Measurements from ENCODE around the gene ZNF438.

ZNF438 gene, protein sequence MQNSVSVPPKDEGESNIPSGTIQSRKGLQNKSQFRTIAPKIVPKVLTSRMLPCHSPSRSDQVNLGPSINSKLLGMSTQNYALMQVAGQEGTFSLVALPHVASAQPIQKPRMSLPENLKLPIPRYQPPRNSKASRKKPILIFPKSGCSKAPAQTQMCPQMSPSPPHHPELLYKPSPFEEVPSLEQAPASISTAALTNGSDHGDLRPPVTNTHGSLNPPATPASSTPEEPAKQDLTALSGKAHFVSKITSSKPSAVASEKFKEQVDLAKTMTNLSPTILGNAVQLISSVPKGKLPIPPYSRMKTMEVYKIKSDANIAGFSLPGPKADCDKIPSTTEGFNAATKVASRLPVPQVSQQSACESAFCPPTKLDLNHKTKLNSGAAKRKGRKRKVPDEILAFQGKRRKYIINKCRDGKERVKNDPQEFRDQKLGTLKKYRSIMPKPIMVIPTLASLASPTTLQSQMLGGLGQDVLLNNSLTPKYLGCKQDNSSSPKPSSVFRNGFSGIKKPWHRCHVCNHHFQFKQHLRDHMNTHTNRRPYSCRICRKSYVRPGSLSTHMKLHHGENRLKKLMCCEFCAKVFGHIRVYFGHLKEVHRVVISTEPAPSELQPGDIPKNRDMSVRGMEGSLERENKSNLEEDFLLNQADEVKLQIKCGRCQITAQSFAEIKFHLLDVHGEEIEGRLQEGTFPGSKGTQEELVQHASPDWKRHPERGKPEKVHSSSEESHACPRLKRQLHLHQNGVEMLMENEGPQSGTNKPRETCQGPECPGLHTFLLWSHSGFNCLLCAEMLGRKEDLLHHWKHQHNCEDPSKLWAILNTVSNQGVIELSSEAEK

DNA sequence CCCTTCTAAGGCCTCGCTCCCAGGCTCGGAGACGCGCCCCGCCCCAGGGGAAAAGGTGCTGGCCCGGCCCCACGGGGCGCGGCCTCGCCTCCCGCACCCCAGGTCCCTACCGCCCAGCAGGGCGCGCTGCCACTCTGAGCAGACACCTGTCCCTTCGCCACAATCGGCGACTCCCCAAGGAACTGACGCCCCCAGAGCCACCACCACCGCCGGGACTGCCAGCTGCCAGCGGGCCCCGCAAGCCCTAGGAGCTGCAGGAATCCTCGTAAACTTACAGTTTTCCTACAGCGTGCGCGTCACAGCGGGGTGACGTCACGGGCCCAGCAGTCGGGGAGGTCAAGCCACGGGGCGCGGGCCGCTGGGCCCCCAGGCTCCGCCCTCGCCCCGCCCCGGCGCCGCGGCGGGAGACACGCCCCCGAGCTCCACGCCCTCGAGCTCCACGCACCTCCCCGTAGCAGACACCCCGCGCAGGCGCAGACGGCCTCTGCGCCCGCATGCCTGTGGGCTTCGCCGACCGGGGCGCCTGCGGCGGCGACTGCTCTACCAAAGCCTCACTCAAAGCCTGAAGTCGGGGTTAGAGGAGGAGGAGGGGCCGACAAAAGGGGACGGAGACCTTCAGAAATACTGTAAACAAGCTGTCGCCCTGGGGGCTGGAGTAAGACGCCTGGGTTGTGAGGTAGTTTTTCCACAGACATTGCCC is at the start of gene ZNF438:
Gene ZNF438, minus strand, starts transcription at position 308 of the 700 bp plus-strand sequence. CDS start 154,831 bp downstream, outside the sequence.
- H4K20me1 ChIP-seq (ENCODE audit: insufficient read depth): no peaks in the 10 kb centered on the region
- peak within 1 kb of the TSS; percentile 98 for H3K9ac ChIP-seq
- H3K4me1 ChIP-seq (ENCODE audit: low read depth, poor library complexity, severe bottlenecking): peaks cover 41% of the 10 kb centered on the region
- TF ChIP-seq, protein P1, sequence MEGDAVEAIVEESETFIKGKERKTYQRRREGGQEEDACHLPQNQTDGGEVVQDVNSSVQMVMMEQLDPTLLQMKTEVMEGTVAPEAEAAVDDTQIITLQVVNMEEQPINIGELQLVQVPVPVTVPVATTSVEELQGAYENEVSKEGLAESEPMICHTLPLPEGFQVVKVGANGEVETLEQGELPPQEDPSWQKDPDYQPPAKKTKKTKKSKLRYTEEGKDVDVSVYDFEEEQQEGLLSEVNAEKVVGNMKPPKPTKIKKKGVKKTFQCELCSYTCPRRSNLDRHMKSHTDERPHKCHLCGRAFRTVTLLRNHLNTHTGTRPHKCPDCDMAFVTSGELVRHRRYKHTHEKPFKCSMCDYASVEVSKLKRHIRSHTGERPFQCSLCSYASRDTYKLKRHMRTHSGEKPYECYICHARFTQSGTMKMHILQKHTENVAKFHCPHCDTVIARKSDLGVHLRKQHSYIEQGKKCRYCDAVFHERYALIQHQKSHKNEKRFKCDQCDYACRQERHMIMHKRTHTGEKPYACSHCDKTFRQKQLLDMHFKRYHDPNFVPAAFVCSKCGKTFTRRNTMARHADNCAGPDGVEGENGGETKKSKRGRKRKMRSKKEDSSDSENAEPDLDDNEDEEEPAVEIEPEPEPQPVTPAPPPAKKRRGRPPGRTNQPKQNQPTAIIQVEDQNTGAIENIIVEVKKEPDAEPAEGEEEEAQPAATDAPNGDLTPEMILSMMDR (conservative IDR thresholded peaks at IDR 0.05; ENCODE audit: low read depth, low read length): peak; percentile 72
- H3K4me2 ChIP-seq: peak within 1 kb of the TSS; percentile 96
- H3K79me2 ChIP-seq (ENCODE audit: insufficient read depth, low read depth): no peaks in the 10 kb centered on the region
- H3K36me3 ChIP-seq (ENCODE audit: insufficient read depth): no peaks in the 10 kb centered on the region
- peak within 1 kb of the TSS; percentile 10 for H3K4me3 ChIP-seq (IDR thresholded peaks at IDR 0.05; ENCODE audit: insufficient read depth, low read depth, low read length)
- H3K27ac ChIP-seq: peak within 1 kb of the TSS; percentile 98
- H2AFZ ChIP-seq (ENCODE audit: low read depth): peak within 1 kb of the TSS; percentile 90
- H3K27me3 ChIP-seq (ENCODE audit: insufficient read depth, low read depth): no peaks in the 10 kb centered on the region

DNA sequence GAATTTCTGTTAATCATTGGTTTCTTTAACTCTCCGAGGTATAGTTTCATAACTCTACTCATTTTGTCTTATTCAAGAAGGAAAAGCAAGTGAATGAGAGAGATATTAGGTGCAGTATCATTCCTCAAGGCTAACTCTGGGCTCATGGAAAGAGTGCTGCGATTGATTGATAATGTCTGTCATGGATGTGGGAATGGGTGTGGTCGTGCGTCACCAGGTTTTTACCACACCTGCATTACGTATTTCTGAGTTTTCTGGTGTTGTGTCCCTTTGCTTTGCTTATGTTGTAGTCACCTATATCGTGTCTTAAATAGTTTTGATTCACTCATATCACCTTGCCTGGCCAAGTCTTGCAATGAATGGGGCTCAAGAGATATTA is 44.9 kb upstream of the ZNF438 start:
- no peaks in the 10 kb centered on the region for H3K79me2 ChIP-seq (ENCODE audit: insufficient read depth, low read depth)
- H4K20me1 ChIP-seq (ENCODE audit: insufficient read depth): no peaks in the 10 kb centered on the region
- H2AFZ ChIP-seq (ENCODE audit: low read depth): no peak overlapping the region
- TF ChIP-seq, protein P1 (conservative IDR thresholded peaks at IDR 0.05; ENCODE audit: low read depth, low read length): no peak
- H3K4me1 ChIP-seq (ENCODE audit: low read depth, poor library complexity, severe bottlenecking): no peaks in the 10 kb centered on the region
- H3K9ac ChIP-seq: no peak overlapping the region
- no peak overlapping the region for H3K4me3 ChIP-seq (IDR thresholded peaks at IDR 0.05; ENCODE audit: insufficient read depth, low read depth, low read length)
- H3K36me3 ChIP-seq (ENCODE audit: insufficient read depth): no peaks in the 10 kb centered on the region
- no peak overlapping the region for H3K4me2 ChIP-seq
- H3K27ac ChIP-seq: no peak overlapping the region
- no peaks in the 10 kb centered on the region for H3K27me3 ChIP-seq (ENCODE audit: insufficient read depth, low read depth)

DNA sequence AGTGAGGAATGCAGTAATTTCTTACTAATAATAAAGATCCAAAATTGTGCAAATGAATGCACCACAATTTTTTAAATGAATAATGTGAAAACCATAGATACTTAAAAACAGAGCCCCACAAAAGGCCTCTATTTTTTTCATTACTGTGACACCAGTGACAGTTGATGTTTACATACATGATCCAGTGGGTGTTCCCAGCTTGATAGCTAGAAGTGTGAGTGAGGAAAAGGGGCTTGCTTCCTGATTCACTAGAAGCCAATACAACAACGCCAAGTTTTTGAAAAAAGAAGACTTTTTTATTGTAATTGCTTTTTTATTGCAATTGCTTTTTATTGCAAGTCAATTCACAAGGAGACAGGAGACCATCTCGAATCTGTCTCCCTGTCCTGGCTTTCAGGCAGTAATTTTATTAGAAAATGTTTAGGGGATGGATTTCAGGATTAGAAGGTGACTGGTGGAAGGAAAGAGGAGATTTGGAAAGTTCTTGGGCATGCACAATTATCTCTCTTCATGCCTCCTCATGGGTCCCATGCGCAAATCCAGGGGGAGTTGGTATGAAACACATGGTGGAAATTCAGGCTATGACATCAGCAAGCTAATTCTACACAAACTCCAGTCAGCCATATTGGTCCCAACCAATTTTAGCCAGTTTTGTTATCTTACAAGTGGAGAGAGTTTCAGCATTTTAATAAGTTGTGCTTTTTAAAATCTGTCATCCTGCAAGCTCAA is 44.4 kb upstream of the ZNF438 start:
- no peaks in the 10 kb centered on the region for H3K79me2 ChIP-seq (ENCODE audit: insufficient read depth, low read depth)

More for the DNA sequence above, 44.4 kb upstream of the ZNF438 start:
- Histone ChIP-seq H3K27me3 (ENCODE audit: insufficient read depth, low read depth) (no peaks in the 10 kb centered on the region), H3K27ac (no peak overlapping the region), H3K9ac (no peak overlapping the region), H3K4me3 (IDR thresholded peaks at IDR 0.05; ENCODE audit: insufficient read depth, low read depth, low read length) (no peak overlapping the region), H3K4me1 (ENCODE audit: low read depth, poor library complexity, severe bottlenecking) (no peaks in the 10 kb centered on the region), H2AFZ (ENCODE audit: low read depth) (no peak overlapping the region), H3K4me2 (no peak overlapping the region), H4K20me1 (ENCODE audit: insufficient read depth) (no peaks in the 10 kb centered on the region), H3K36me3 (ENCODE audit: insufficient read depth) (no peaks in the 10 kb centered on the region)
- TF ChIP-seq, protein P1 (conservative IDR thresholded peaks at IDR 0.05; ENCODE audit: low read depth, low read length): no peak
